Activated T-cell treated with anti-CD3 and anti-CD28 coated beads, Interleukin-2, amount 50 U/mL, for 1 hour (primary cell): ENCODE data around the gene TMEM209.
"Not testable (repeated sequence)": the region's sequence is repeated elsewhere in the genome, so short reads cannot be mapped to it uniquely, and the experiment has no call there.

Source experiments
- DNase-seq: peaks from one replicate; pipeline ENCODE4 v3.0.0-alpha.2; 2020

Gene TMEM209

GRCh38 chr7:130157700-130158099 lies 47.5 kb downstream of the TMEM209 start:
- no peak for DNase-seq

GRCh38 chr7:130156140-130156539 lies 49.1 kb downstream of the TMEM209 start:
- DNase-seq = no peak

- no peak for DNase-seq
Observed at GRCh38 chr7:130154501-130155317, 50.5 kb downstream of the TMEM209 start.

GRCh38 chr7:130154131-130154500 lies 51.1 kb downstream of the TMEM209 start:
- DNase-seq = no peak

GRCh38 chr7:130153211-130153908 lies 51.8 kb downstream of the TMEM209 start:
- DNase-seq = no peak

GRCh38 chr7:130152493-130153210 lies 52.6 kb downstream of the TMEM209 start:
- peak; percentile 20 for DNase-seq

- peak; percentile 57 for DNase-seq
Observed at GRCh38 chr7:130151591-130152492, 53.4 kb downstream of the TMEM209 start.

GRCh38 chr7:130150587-130150986 lies 54.6 kb downstream of the TMEM209 start:
- no peak for DNase-seq

- no peak for DNase-seq
Observed at GRCh38 chr7:130149281-130150139, 55.7 kb downstream of the TMEM209 start.

GRCh38 chr7:130148561-130148960 lies 56.6 kb downstream of the TMEM209 start:
- DNase-seq = no peak

- no peak for DNase-seq
Observed at GRCh38 chr7:130147710-130148325, 57.4 kb downstream of the TMEM209 start.

- DNase-seq = no peak
Observed at GRCh38 chr7:130146693-130147405, 58.4 kb downstream of the TMEM209 start.

- DNase-seq = not testable (repeated sequence)
Observed at GRCh38 chr7:130146142-130146541, 59.1 kb downstream of the TMEM209 start.

- no peak for DNase-seq
Observed at GRCh38 chr7:130145424-130146100, 59.6 kb downstream of the TMEM209 start.

GRCh38 chr7:130144312-130145171 lies 60.7 kb downstream of the TMEM209 start:
- DNase-seq = no peak

GRCh38 chr7:130143986-130144311 lies 61.3 kb downstream of the TMEM209 start:
- DNase-seq = no peak

- DNase-seq = no peak
Observed at GRCh38 chr7:130143334-130143732, 61.9 kb downstream of the TMEM209 start.

GRCh38 chr7:130142654-130143333 lies 62.4 kb downstream of the TMEM209 start:
- DNase-seq = no peak
